Cardiac fibroblast (primary cell): Measurements from ENCODE around the gene KCTD13.
"Not testable (repeated sequence)": the region's sequence is repeated elsewhere in the genome, so short reads cannot be mapped to it uniquely, and the experiment has no call there.

Experiments
- DNase-seq, 2 donors: peaks; one replicate each; pipeline versions ENCODE4 v3.0.0 to v3.0.0-alpha.2; 2010; ENCODE audit warnings: low read depth in 2 of 2
- H3K4me3 ChIP-seq, 2 donors: replicated peaks in 1 of 2; 1 replicate in 1 of 2; 2 replicates in 1 of 2; pipeline ENCODE4 v1.5.1; 2011; ENCODE audit warnings: low read depth in 2 of 2, low read length in 2 of 2, mild to moderate bottlenecking in 2 of 2, moderate library complexity in 1 of 2
- TF ChIP-seq, protein P1 (sequence below): IDR thresholded peaks from one replicate; pipeline ENCODE4 v1.5.1; 2011; ENCODE audit warnings: low read depth, mild to moderate bottlenecking, low read length, inconsistent platforms

The KCTD13 gene

DNA sequence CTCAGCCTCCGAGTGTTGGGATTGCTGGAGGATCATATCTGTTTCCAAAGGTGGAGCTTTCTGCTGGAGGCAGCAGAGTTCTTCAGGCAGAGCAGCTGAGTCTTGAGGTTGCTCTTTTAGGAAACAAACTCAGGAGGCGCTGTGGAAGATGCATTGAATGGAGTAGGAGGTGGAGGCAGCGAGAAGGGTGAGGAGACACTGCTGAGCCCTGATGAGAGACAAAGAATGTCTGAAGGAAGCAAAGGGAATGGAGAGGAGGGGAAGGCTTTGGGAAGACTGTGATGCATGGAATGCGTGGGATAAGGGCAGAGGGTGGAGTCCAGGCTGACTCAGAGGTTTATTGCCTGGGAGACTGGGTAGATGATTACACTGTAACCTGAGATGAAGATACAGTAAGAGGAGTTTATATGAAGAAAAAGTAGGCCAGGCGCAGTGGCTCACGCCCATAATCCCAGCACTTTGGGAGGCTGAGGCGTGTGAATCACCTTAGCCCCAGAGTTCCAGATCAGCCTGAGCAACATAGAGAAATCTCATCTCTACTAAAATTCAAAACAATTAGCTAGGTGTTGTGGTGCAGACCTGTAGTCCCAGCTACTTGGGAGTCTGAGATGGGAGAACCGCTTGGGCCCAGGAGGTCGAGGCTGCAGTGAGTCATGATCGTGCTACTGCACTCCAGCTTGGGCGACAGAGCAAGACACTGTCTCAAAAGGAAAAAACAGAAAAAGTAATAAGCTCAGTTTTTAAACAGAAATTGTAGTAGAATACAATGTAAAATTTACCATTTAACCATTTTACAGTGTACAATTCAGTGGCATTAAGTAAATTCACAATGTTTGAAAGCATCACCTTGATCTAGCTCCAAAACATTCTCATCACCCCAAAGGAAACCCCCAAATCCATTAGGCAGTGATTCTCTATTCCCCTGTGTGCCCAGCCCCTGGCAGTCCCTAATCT, 18.1 kb upstream of the KCTD13 start:
- no peak overlapping the region for H3K4me3 ChIP-seq
- TF ChIP-seq, protein P1, sequence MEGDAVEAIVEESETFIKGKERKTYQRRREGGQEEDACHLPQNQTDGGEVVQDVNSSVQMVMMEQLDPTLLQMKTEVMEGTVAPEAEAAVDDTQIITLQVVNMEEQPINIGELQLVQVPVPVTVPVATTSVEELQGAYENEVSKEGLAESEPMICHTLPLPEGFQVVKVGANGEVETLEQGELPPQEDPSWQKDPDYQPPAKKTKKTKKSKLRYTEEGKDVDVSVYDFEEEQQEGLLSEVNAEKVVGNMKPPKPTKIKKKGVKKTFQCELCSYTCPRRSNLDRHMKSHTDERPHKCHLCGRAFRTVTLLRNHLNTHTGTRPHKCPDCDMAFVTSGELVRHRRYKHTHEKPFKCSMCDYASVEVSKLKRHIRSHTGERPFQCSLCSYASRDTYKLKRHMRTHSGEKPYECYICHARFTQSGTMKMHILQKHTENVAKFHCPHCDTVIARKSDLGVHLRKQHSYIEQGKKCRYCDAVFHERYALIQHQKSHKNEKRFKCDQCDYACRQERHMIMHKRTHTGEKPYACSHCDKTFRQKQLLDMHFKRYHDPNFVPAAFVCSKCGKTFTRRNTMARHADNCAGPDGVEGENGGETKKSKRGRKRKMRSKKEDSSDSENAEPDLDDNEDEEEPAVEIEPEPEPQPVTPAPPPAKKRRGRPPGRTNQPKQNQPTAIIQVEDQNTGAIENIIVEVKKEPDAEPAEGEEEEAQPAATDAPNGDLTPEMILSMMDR: peak; percentile 25
- DNase-seq: peak; percentile 97 to 98

DNA sequence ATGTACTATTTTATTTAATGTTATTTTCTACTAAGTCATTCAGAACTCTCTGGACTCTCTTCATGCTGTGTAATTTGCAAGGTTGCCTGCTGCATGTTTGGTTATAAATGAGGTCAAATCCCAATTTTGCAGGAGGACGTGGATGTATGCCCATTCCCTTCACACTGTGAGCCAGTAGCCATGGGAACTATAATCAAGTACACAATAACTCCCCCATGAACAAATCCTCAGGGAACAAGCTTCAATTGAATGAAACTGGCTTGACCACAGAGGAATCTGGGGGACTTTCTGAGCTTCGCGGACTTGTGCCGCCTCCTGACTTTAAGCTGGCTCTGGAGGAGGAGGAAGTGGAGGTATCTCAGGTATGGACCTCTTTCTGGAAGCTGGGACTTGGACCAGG, 14.6 kb upstream of the KCTD13 start:
- TF ChIP-seq, protein P1: no peak
- H3K4me3 ChIP-seq: no peak overlapping the region
- DNase-seq: peak; percentile 35 to 53

DNA sequence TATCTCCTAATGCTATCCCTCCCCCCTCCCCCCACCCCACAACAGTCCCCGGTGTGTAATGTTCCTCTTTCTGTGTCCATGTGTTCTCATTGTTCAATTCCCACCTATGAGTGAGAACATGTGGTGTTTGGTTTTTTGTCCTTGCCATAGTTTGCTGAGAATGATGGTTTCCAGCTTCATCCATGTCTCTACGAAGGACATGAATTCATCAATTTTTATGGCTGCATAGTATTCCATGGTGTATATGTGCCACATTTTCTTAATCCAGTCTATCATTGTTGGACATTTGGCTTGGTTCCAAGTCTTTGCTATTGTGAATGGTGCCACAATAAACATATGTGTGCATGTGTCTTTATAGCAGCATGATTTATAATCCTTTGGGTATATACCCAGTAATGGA, 5.7 kb upstream of the KCTD13 start:
- DNase-seq, H3K4me3 ChIP-seq: not testable (repeated sequence)

DNA sequence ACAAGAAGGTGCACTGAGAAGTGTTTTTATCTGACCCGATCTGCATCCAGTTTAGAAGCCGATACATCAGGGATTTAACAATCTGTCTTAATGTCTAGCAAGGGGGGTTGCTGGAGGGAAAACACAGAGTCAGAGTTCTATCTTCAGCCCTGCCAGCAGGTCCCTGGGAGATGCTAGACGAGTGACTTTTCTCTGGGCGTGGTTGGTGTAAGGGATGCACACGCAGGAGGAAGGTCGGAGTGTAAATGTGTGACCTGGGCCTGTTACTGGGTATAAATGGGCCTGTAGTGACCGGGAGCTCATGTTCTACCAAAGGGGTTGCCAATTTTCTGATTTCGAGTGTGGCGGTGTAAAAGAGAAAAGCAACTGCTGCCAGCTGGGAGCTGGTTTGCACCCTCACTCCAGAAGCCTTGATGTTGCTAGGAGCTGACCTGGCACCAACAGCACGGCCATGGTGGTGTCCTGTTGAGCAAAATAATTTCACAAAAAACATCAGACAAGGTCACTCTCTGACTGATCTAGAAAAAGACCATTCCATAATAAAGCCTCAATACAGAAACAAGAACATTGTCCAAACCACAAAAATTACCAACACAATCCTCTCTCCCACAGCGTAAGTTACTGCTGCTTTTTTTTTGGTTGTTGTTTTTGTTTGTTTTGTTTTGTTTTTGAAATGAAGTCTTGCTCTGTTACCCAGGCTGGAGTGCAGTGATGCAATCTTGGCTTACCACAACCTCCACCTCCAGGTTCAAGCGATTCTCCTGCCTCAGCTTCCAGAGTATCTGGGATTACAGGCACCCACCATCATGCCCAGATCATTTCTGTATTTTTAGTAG, 1.3 kb upstream of the KCTD13 start:
- peak overlapping the region in 1 of 2 donors; percentile 94 for H3K4me3 ChIP-seq
- DNase-seq: peak in 1 of 2 donors; percentile 16
- TF ChIP-seq, protein P1: no peak

DNA sequence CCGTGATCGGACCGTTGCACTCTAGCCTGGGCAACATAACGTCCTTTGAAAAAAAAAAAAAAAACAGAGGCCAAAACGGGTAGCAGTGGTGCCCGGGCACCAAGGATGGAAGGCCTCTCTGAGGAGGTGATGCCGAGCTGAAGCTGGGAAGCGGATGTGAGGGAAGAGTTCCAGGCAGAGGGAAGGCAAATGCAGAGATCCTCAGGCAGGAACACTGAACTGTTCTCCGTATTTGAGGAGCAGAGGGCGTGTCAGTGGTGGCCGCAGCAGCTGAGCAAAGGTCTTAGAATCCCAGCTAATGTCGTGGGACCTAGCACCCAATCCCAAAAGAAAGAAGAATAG, 656 bp upstream of the KCTD13 start:
- no peak for DNase-seq
- TF ChIP-seq, protein P1: no peak

DNA sequence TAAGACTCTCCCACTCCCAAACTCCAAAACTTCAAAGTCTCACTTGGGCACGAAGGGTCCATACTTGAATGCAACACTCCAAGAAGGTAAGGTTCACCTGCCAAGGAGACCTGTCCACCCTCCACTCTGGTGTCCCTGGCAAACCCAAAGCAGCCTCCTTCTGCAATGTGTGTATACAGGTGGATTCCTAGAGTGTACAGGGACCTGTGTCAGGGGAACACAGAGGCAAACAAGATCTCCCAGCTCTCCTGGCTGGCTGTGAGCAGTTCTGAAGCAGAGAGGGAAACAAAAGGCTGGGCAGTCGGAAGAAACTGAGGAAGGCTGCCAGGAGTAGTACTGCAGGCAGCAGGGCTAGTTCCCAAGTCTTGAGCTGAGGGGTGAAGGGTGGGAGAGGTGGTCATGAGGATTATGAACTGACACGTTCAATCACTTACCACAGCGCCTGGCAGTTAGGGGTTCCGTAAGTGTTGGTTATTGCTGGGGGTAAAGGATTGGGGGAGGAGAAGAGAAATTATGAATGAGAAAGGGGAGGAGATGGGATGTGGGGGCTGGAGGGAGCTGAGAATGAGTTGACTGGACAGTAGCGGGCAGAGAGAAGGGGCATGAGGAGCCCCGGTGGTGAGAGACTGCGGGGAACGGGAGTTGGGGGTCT, 795 bp downstream of the KCTD13 start:
- TF ChIP-seq, protein P1: no peak
- peak overlapping the region; percentile 78 to 94 for H3K4me3 ChIP-seq
- peak in 1 of 2 donors; percentile 29 for DNase-seq

More for the DNA sequence above, 656 bp upstream of the KCTD13 start:
- peak overlapping the region; percentile 78 to 94 for H3K4me3 ChIP-seq
